B cell (primary cell): ENCODE data around the gene DENND10. TPM values are rescaled to one million over a fixed set of nuclear protein-coding genes. Genes with fewer than 3 reads are reported as not detected.

Source experiments
- ATAC-seq: fragments of 200-7000 bp; cut with Tn5 transposase; one replicate; pipeline ENCODE4 v1.10.0; 2021; ENCODE audit warnings: low read depth, mild to moderate bottlenecking, moderate number of reproducible peaks, moderate library complexity
- CTCF ChIA-PET: fragments of 350-600 bp; sonication (Branson Sonifier 250); formaldehyde crosslinking; loops from one replicate; lab custom pipeline; 2021; ENCODE audit warnings: antibody characterized with exemption, inconsistent platforms; lab: Charles Lee
- POLR2A ChIA-PET: fragments of 350-600 bp; sonication (Branson Sonifier 250); formaldehyde crosslinking; loops from one replicate; lab custom pipeline; 2021; ENCODE audit warnings: antibody characterized with exemption; lab: Charles Lee
- DNase-seq: peaks from one replicate; pipeline ENCODE4 v3.0.0; 2013
- H2AFZ ChIP-seq: 2 replicates; pipeline ENCODE4 v1.6.1; 2012; ENCODE audit warnings: mild to moderate bottlenecking, low read depth, low read length; ENCODE audit not compliant: insufficient read depth, poor library complexity, severe bottlenecking
- H3K27ac ChIP-seq, 2 donors: 1 replicate in 1 of 2; 2 replicates in 1 of 2; pipeline ENCODE4 v1.5.1; 2012 to 2013; ENCODE audit warnings: low read length in 2 of 2, mild to moderate bottlenecking in 2 of 2, moderate library complexity in 1 of 2
- H3K27me3 ChIP-seq, 4 experiments: fragments of 200-600 bp in 1 of 4; sonication (generic) in 1 of 4; replicated peaks in 1 of 4; 1 replicate in 2 of 4; 2 replicates in 2 of 4; pipeline versions ENCODE4 v1.6.1 to v1.7.0; 2013 to 2016; ENCODE audit warnings: low read length in 3 of 4, mild to moderate bottlenecking in 2 of 4, mixed read lengths in 1 of 4, moderate library complexity in 1 of 4; ENCODE audit not compliant: insufficient read depth in 4 of 4, control insufficient read depth in 3 of 4; ENCODE audit errors: control extremely low read depth in 1 of 4
- H3K36me3 ChIP-seq, 2 experiments: replicated peaks in 1 of 2; 1 replicate in 1 of 2; 2 replicates in 1 of 2; pipeline versions ENCODE4 v1.6.1 to v1.7.1; 2013; ENCODE audit warnings: low read length in 1 of 2; ENCODE audit not compliant: insufficient read depth in 2 of 2, control insufficient read depth in 1 of 2; ENCODE audit errors: control extremely low read depth in 1 of 2, extremely low read depth in 1 of 2
- H3K4me1 ChIP-seq, 2 donors: fragments of 200-600 bp in 1 of 2; sonication (generic) in 1 of 2; 1 replicate in 1 of 2; 2 replicates in 1 of 2; pipeline versions ENCODE4 v1.5.1 to v1.6.1; 2013 to 2017; ENCODE audit warnings: low read length in 2 of 2; ENCODE audit not compliant: control insufficient read depth in 2 of 2, insufficient read depth in 2 of 2
- H3K4me2 ChIP-seq: replicated peaks from 2 replicates; pipeline ENCODE3; 2012; ENCODE audit warnings: mild to moderate bottlenecking, low read depth, low read length; ENCODE audit not compliant: poor library complexity, severe bottlenecking
- H3K4me3 ChIP-seq, 5 experiments: fragments of 200-600 bp in 1 of 5; sonication (generic) in 1 of 5; 1 replicate in 3 of 5; 2 replicates in 2 of 5; pipeline versions ENCODE4 v1.5.1 to v1.7.0; 2011 to 2016; ENCODE audit warnings: low read length in 4 of 5, mild to moderate bottlenecking in 4 of 5, low read depth in 2 of 5, control low read depth in 1 of 5, moderate library complexity in 1 of 5; ENCODE audit not compliant: insufficient read depth in 1 of 5; ENCODE audit errors: control extremely low read depth in 1 of 5, extremely low read depth in 1 of 5
- H3K79me2 ChIP-seq: fragments of 200-600 bp; sonication (generic); one replicate; pipeline ENCODE4 v1.6.0; 2016; ENCODE audit warnings: low read length; ENCODE audit not compliant: control insufficient read depth, insufficient read depth
- H3K9ac ChIP-seq: fragments of 200-600 bp; sonication (generic); 2 replicates; pipeline ENCODE4 v1.6.1; 2017; ENCODE audit warnings: mild to moderate bottlenecking, low read length, moderate library complexity
- H3K9me3 ChIP-seq, 3 donors: one replicate each; pipeline versions ENCODE4 v1.6.1 to v1.7.1; 2013; ENCODE audit warnings: low read length in 2 of 3; ENCODE audit not compliant: control insufficient read depth in 2 of 3, insufficient read depth in 1 of 3; ENCODE audit errors: control extremely low read depth in 1 of 3
- H4K20me1 ChIP-seq: 2 replicates; pipeline ENCODE4 v1.6.0; 2012; ENCODE audit warnings: mild to moderate bottlenecking, low read length; ENCODE audit not compliant: insufficient read depth, control insufficient read depth, poor library complexity, severe bottlenecking
- H3K27ac Mint-ChIP-seq: one replicate; pipeline ENCODE4 v1.8.0; 2021; ENCODE audit warnings: mixed read lengths
- H3K27me3 Mint-ChIP-seq: one replicate; pipeline ENCODE4 v1.8.0; 2021; ENCODE audit warnings: mixed read lengths
- H3K4me1 Mint-ChIP-seq: one replicate; pipeline ENCODE4 v1.8.0; 2021; ENCODE audit warnings: mixed read lengths
- H3K4me3 Mint-ChIP-seq: one replicate; pipeline ENCODE4 v1.8.0; 2021; ENCODE audit warnings: mixed read lengths
- H3K9me3 Mint-ChIP-seq: one replicate; pipeline ENCODE4 v1.8.0; 2022; ENCODE audit warnings: mixed read lengths; ENCODE audit not compliant: insufficient read depth
- CTCF ChIP-seq: fragments of 200-600 bp; IDR thresholded peaks from one replicate; pipeline ENCODE4 v1.8.0; 2022; ENCODE audit warnings: antibody characterized with exemption, mild to moderate bottlenecking
- EZH2 ChIP-seq: IDR thresholded peaks from 2 replicates; pipeline ENCODE4 v1.6.1; 2012; ENCODE audit warnings: borderline replicate concordance, low read depth, mild to moderate bottlenecking, moderate library complexity, low read length; ENCODE audit not compliant: insufficient read depth, poor library complexity, severe bottlenecking
- WGBS: methylation state at CpG from one replicate; pipeline ENCODE4 v1.1.5; 2013; ENCODE audit warnings: missing lambda C conversion rate; ENCODE audit not compliant: insufficient coverage; 5-methylcytosine and 5-hydroxymethylcytosine counted together
- intact Hi-C: fragments of 100-400 bp; cut with micrococcal nuclease; formaldehyde crosslinking; loops from one replicate; pipeline ENCODE4 v1.10.0; 2022
- polyA plus RNA-seq: library from polyadenylated mRNA; depleted of rRNA; stranded (reverse); fragments of >200 nt; gene quantifications from 2 replicates; pipeline ENCODE4 v1.2.3, GENCODE V29; 2012
- total RNA-seq, 2 donors: library from RNA; stranded (reverse); fragments of 120-200 nt in 1 of 2; gene quantifications; 1 replicate in 1 of 2; 2 replicates in 1 of 2; pipeline versions ENCODE4 v1.2.3 to v1.2.4, GENCODE V29; 2013 to 2022

DENND10 gene
- total and polyA plus RNA-seq, 2 donors (not counting 1 experiment from before 2014, with no cell fraction given): 16.6 to 24.4 TPM

- intact Hi-C loops: loop anchor here (2.0 to 5.0 kb wide), 3 partner anchors 77 to 771 kb away; partner anchors contain the start of genes BAG3, MCMBP and PRDX3
- no peak overlapping the region for H3K4me2 ChIP-seq
- WGBS: 91% methylated on average over 6 of the region's 10 CpGs
Observed at GRCh38 chr10:119101366-119102098, 2.4 kb upstream of the DENND10 start.

More at GRCh38 chr10:119101366-119102098, 2.4 kb upstream of the DENND10 start:
- Histone ChIP-seq H3K27me3 (no peaks in the 10 kb centered on the region), H2AFZ (no peak overlapping the region), H3K27ac (no peak overlapping the region), H3K79me2 (peaks cover 7% of the 10 kb centered on the region), H3K36me3 (no peaks in the 10 kb centered on the region), H3K9me3 (no peaks in the 10 kb centered on the region), H3K9ac (no peak overlapping the region), H3K4me3 (no peak overlapping the region), H3K4me1 (peaks cover 6 to 12% of the 10 kb centered on the region in 2 donors), H4K20me1 (peaks cover 8% of the 10 kb centered on the region)
- Mint-ChIP-seq H3K27me3 (no peaks in the 10 kb centered on the region), H3K4me1 (peaks cover 10% of the 10 kb centered on the region), H3K4me3 (no peak overlapping the region), H3K9me3 (no peaks in the 10 kb centered on the region), H3K27ac (peak overlapping the region; percentile 74)
- ChIA-PET CTCF (no interaction called here), POLR2A (interaction anchor here (1.2 kb wide), 1 partner anchor 10 kb away, joined by 9 read pairs; no protein-coding TSS in a partner anchor)
- ATAC-seq: no peak
- DNase-seq: no peak
- TF ChIP-seq CTCF (no peak), EZH2 (no peak)
